Transverse colon (tissue), 4 donors: Measurements from ENCODE around the gene CRYZL1. TPM values are rescaled to one million over a fixed set of nuclear protein-coding genes. Genes with fewer than 3 reads are reported as not detected.

Experiments
- DNase-seq: peaks from one replicate; pipeline ENCODE4 v3.0.0-alpha.2; 2019
- H3K27ac ChIP-seq, 4 donors: fragments of 200-600 bp; sonication (generic); 2 replicates each; pipeline ENCODE4 v1.5.1; 2016 to 2018; ENCODE audit warnings: inconsistent platforms in 4 of 4
- H3K27me3 ChIP-seq: fragments of 200-600 bp; sonication (generic); 2 replicates; pipeline ENCODE4 v1.5.1; 2017; ENCODE audit warnings: inconsistent platforms
- H3K36me3 ChIP-seq, 4 donors: fragments of 200-600 bp; sonication (generic); 2 replicates each; pipeline ENCODE4 v1.5.1; 2017 to 2019; ENCODE audit warnings: inconsistent platforms in 4 of 4
- H3K4me1 ChIP-seq, 4 donors: fragments of 200-600 bp; sonication (generic); 2 replicates each; pipeline ENCODE4 v1.5.1; 2017 to 2020; ENCODE audit warnings: inconsistent platforms in 4 of 4
- H3K4me3 ChIP-seq, 4 donors: fragments of 200-600 bp; sonication (generic); 1 replicate in 1 of 4; 2 replicates in 3 of 4; pipeline versions ENCODE4 v1.5.1 to v1.6.1; 2017 to 2019; ENCODE audit warnings: inconsistent platforms in 4 of 4
- H3K9me3 ChIP-seq, 2 donors: fragments of 200-600 bp; sonication (generic); 2 replicates each; pipeline ENCODE4 v1.5.1; 2017 to 2019; ENCODE audit warnings: inconsistent platforms in 2 of 2
- CTCF ChIP-seq, 5 experiments: fragments of 200-600 bp in 3 of 5; fragments of 450-650 bp in 2 of 5; sonication (generic) in 3 of 5; IDR thresholded peaks; 1 replicate in 2 of 5; 2 replicates in 3 of 5; pipeline ENCODE4 v1.5.1; 2016 to 2017; ENCODE audit warnings: antibody characterized with exemption in 5 of 5, inconsistent platforms in 3 of 5, mild to moderate bottlenecking in 2 of 5, moderate library complexity in 1 of 5
- EP300 ChIP-seq: sonication (generic); formaldehyde crosslinking; IDR thresholded peaks from one replicate; pipeline ENCODE4 v1.6.1; 2017; ENCODE audit warnings: antibody characterized with exemption, low read depth
- POLR2A ChIP-seq: fragments of 450-650 bp; IDR thresholded peaks from one replicate; pipeline ENCODE4 v1.6.1; 2016; ENCODE audit warnings: antibody characterized with exemption, mild to moderate bottlenecking, moderate library complexity
- POLR2AphosphoS5 ChIP-seq, 3 donors: sonication (generic); formaldehyde crosslinking; IDR thresholded peaks; one replicate each; pipeline ENCODE4 v1.6.1; 2016; ENCODE audit warnings: antibody characterized with exemption in 3 of 3
- WGBS, 2 donors: methylation state at CpG; one replicate each; pipeline ENCODE4 v1.1.5; 2018; ENCODE audit warnings: low coverage in 1 of 2; 5-methylcytosine and 5-hydroxymethylcytosine counted together
- in situ Hi-C, 4 donors: fragments of 200-750 bp; cut with MboI; loops; one replicate each; pipeline versions ENCODE4 v1.15.0 to v1.15.1; 2017; ENCODE audit warnings: low sequenced_read_pairs in 3 of 4, low pct_ligation_motif_present in 1 of 4, low pct_unique_long_range_greater_than_20kb in 1 of 4
- intact Hi-C: fragments of 100-400 bp; cut with DNase I; formaldehyde crosslinking; loops from one replicate; pipeline ENCODE4 v1.15.1; 2023; ENCODE audit warnings: low total_unique reads
- total RNA-seq, 4 donors: library from RNA; depleted of rRNA; stranded (reverse); fragments of >200 nt; gene quantifications; one replicate each; pipeline ENCODE4 v1.1.0, GENCODE V29; 2016

CRYZL1 gene
- total RNA-seq, 4 donors from 2014 or later = 27.7 to 58.9 (median 43.6) TPM

GRCh38 chr21:33550772-33551660, 90.5 kb downstream of the CRYZL1 start:
- peaks cover 0 to 77% (median 35%) of the 10 kb centered on the region in 4 donors for H3K36me3 ChIP-seq
- no peaks in the 10 kb centered on the region for H3K27me3 ChIP-seq
- TF ChIP-seq POLR2AphosphoS5 (IDR thresholded peaks at IDR 0.05) (no peak), POLR2A (no peak), CTCF (IDR thresholded peaks at IDR 0.05) (no peak), EP300 (no peak)
- WGBS, 2 donors = 98% methylated on average over 23 of the region's 23 CpGs; no CpG with 5 or more reads in 1 of the 2 donors
- no peak overlapping the region for H3K4me3 ChIP-seq
- no peaks in the 10 kb centered on the region for H3K9me3 ChIP-seq
- intact Hi-C loops = no loop called here
- peaks cover 2 to 14% (median 4%) of the 10 kb centered on the region in 4 donors for H3K4me1 ChIP-seq
- no peak overlapping the region for H3K27ac ChIP-seq
- no peak for DNase-seq
- in situ Hi-C loops = no loop called here

- H3K36me3 ChIP-seq = peaks cover 0 to 77% (median 35%) of the 10 kb centered on the region in 4 donors
Measured at GRCh38 chr21:33549848-33550771, 91.4 kb downstream of the CRYZL1 start.

DNA sequence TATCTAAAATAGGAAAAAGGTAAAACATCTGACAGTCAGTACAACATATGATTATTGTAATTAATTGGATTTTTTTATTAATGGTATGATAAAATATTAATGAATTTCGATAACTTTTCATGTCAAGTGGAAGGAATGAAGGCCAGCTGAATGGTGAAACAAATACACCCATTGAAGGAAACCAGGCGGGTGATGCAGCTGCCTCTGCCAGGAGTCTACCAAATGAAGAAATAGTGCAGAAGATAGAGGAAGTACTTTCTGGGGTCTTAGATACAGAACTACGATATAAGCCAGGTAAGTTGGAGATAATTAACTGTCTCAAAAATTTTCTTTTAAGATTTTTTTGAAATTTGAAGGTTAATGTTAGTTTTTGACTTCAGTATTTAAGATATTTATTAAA, 95.5 kb downstream of the CRYZL1 start:
- Histone ChIP-seq H3K27ac (peak overlapping the region in 1 of 4 donors; percentile 21), H3K4me1 (peaks cover 10 to 33% (median 24%) of the 10 kb centered on the region in 4 donors), H3K36me3 (peaks cover 0 to 43% (median 19%) of the 10 kb centered on the region in 4 donors), H3K27me3 (no peaks in the 10 kb centered on the region), H3K4me3 (no peak overlapping the region), H3K9me3 (no peaks in the 10 kb centered on the region)
- DNase-seq = no peak
- 67 to 73% methylated on average over 3 of the region's 3 CpGs for WGBS, 2 donors
- in situ Hi-C loops = no loop called here
- intact Hi-C loops = no loop called here
- TF ChIP-seq POLR2A (no peak), CTCF (IDR thresholded peaks at IDR 0.05) (no peak), POLR2AphosphoS5 (IDR thresholded peaks at IDR 0.05) (no peak), EP300 (no peak)

More at GRCh38 chr21:33549848-33550771, 91.4 kb downstream of the CRYZL1 start:
- DNase-seq = no peak
- in situ Hi-C loops = no loop called here
- Histone ChIP-seq H3K4me3 (no peak overlapping the region), H3K27me3 (no peaks in the 10 kb centered on the region), H3K27ac (no peak overlapping the region), H3K4me1 (peaks cover 7 to 18% (median 10%) of the 10 kb centered on the region in 4 donors), H3K9me3 (no peaks in the 10 kb centered on the region)
- WGBS, 2 donors = 97% methylated on average over 19 of the region's 19 CpGs; no CpG with 5 or more reads in 1 of the 2 donors
- TF ChIP-seq EP300 = no peak
- TF ChIP-seq POLR2AphosphoS5 (IDR thresholded peaks at IDR 0.05) = peak in 1 of 3 donors; percentile 4
- intact Hi-C loops = no loop called here

DNA sequence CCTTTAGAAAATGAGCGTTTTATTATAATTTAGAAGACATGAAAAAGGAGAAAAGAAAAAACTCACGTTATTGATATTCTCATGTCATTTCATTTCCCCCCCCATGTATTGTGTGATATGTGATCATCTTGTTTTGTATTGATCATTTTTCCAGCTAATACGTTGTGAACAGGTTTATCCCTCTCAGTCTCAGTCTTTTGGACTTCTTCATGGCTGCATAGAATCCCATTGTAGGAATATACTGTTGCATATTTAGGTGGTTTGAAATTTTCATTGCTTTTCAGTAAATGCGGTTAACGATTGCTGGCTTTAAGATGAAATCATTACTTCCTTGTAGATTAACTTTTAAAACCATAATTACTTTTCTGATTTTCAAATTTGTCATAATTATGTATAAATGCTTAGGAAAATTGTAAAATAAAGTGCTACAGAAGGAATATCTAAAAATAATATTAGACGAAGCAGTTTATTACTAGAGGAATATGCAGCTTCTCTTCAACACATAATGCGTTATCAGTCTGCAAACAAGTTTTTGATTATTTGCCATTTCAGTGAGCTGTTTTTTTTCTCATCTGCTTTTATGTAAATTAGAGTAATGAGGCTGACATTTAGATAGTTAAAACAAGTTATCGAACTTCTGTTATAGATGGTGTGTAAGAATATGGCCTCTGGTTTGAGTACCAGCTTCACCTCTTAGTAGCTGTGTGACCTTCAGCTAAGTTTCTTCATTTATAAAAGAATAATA, 96.9 kb downstream of the CRYZL1 start:
- in situ Hi-C loops = no loop called here
- Histone ChIP-seq H3K4me1 (peaks cover 19 to 44% (median 35%) of the 10 kb centered on the region in 4 donors), H3K9me3 (no peaks in the 10 kb centered on the region), H3K4me3 (peak overlapping the region in 3 of 4 donors; percentile 74 to 97 (median 88)), H3K27me3 (no peaks in the 10 kb centered on the region), H3K36me3 (peaks cover 0 to 29% (median 11%) of the 10 kb centered on the region in 4 donors), H3K27ac (peak overlapping the region; percentile 93 to 99 (median 98))
- no peak for DNase-seq
- TF ChIP-seq EP300 (no peak), POLR2AphosphoS5 (IDR thresholded peaks at IDR 0.05) (no peak), CTCF (IDR thresholded peaks at IDR 0.05) (no peak), POLR2A (no peak)
- WGBS, 2 donors = 8 to 9% methylated on average over 8 of the region's 8 CpGs
- intact Hi-C loops = no loop called here
